ENCODE data around the gene CD101. TPM values are rescaled to one million over a fixed set of nuclear protein-coding genes. Genes with fewer than 3 reads are reported as not detected.
"Not testable (repeated sequence)": the region's sequence is repeated elsewhere in the genome, so short reads cannot be mapped to it uniquely, and the experiment has no call there.

CD101 gene
- total RNA-seq, 4 donors from 2014 or later = under 0.01 to 2.9 (median 0.59) TPM; not detected in 1

DNA sequence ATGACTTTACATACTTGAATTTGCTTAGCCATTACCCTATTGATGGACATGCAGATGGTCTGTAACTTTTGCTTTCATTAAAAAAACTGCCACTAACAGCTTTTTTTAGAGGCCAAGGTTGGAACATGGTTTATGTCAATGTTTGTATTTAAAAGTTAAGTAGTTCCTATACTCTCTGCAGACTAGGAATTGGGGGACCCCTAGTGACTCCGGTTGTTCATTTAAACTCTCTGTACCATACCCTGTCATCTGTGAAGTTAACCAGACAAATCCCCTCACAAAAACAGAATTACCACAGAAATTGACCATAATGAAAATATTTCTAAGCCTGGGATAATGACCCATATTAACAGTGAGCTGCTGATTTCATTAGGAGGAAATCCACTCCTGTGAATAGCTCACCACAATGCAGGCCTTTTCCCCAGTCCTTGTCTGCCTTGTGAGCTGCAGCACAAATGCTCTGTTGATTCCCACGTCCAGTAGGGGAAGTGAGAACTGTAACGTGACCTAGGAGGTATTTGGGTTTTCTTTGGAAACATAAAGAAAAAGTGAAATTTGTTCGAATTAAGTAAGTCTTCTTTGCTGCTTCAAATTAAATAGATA is 30.2 kb upstream of the CD101 start:
- Histone ChIP-seq H3K4me1 (no peaks in the 10 kb centered on the region), H3K27ac (no peak overlapping the region), H3K27me3 (no peaks in the 10 kb centered on the region), H3K9me3 (no peaks in the 10 kb centered on the region), H3K36me3 (peaks cover 0 to 9% (median 0%) of the 10 kb centered on the region in 3 donors), H3K4me3 (no peak overlapping the region)
- TF ChIP-seq POLR2A (IDR thresholded peaks at IDR 0.05) (no peak), EP300 (IDR thresholded peaks at IDR 0.05) (no peak)
- TF ChIP-seq, protein P1, sequence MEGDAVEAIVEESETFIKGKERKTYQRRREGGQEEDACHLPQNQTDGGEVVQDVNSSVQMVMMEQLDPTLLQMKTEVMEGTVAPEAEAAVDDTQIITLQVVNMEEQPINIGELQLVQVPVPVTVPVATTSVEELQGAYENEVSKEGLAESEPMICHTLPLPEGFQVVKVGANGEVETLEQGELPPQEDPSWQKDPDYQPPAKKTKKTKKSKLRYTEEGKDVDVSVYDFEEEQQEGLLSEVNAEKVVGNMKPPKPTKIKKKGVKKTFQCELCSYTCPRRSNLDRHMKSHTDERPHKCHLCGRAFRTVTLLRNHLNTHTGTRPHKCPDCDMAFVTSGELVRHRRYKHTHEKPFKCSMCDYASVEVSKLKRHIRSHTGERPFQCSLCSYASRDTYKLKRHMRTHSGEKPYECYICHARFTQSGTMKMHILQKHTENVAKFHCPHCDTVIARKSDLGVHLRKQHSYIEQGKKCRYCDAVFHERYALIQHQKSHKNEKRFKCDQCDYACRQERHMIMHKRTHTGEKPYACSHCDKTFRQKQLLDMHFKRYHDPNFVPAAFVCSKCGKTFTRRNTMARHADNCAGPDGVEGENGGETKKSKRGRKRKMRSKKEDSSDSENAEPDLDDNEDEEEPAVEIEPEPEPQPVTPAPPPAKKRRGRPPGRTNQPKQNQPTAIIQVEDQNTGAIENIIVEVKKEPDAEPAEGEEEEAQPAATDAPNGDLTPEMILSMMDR (IDR thresholded peaks at IDR 0.05) = no peak
- DNase-seq (ENCODE audit: low spot score in 2 of 2) = no peak
- WGBS, 2 donors = 48 to 52% methylated on average over 4 of the region's 4 CpGs

GRCh38 chr1:116971965-116972673 is 29.4 kb upstream of the CD101 start:
- 73 to 76% methylated on average over 6 of the region's 6 CpGs for WGBS, 2 donors
- no peaks in the 10 kb centered on the region for H3K4me1 ChIP-seq
- DNase-seq (ENCODE audit: low spot score in 2 of 2) = no peak
- TF ChIP-seq, protein P1 (IDR thresholded peaks at IDR 0.05) = no peak
- TF ChIP-seq EP300 (IDR thresholded peaks at IDR 0.05) (no peak), POLR2A (IDR thresholded peaks at IDR 0.05) (no peak)
- H3K36me3 ChIP-seq = peaks cover 0 to 9% (median 0%) of the 10 kb centered on the region in 3 donors
- no peaks in the 10 kb centered on the region for H3K27me3 ChIP-seq
- no peaks in the 10 kb centered on the region for H3K9me3 ChIP-seq
- no peak overlapping the region for H3K27ac ChIP-seq
- no peak overlapping the region for H3K4me3 ChIP-seq

DNA sequence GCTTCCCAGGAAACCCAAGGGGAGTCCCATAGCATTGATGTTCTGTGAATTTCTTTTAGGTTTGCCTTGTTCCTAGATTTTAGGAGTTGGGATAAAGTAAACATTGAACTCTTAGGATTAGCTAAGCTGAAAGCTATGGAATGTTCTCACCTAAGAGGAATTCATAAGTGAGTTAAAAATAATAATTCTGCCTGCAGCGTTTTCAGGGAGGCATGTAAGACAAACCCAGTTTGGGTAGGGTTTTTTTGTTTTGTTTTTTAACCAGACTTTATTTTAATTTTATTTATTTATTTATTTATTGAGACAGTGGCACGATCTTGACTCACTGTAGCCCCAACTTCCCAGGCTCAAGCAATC is 28.9 kb upstream of the CD101 start:
- TF ChIP-seq POLR2A (IDR thresholded peaks at IDR 0.05) (no peak), EP300 (IDR thresholded peaks at IDR 0.05) (no peak)
- TF ChIP-seq, protein P1 (IDR thresholded peaks at IDR 0.05) = no peak
- no peak overlapping the region for H3K4me3 ChIP-seq
- 61 to 66% methylated on average over 2 of the region's 2 CpGs for WGBS, 2 donors
- H3K9me3 ChIP-seq = no peaks in the 10 kb centered on the region
- no peak for DNase-seq (ENCODE audit: low spot score in 2 of 2)
- no peak overlapping the region for H3K27ac ChIP-seq
- H3K27me3 ChIP-seq = no peaks in the 10 kb centered on the region
- no peaks in the 10 kb centered on the region for H3K4me1 ChIP-seq
- peaks cover 0 to 9% (median 0%) of the 10 kb centered on the region in 3 donors for H3K36me3 ChIP-seq

DNA sequence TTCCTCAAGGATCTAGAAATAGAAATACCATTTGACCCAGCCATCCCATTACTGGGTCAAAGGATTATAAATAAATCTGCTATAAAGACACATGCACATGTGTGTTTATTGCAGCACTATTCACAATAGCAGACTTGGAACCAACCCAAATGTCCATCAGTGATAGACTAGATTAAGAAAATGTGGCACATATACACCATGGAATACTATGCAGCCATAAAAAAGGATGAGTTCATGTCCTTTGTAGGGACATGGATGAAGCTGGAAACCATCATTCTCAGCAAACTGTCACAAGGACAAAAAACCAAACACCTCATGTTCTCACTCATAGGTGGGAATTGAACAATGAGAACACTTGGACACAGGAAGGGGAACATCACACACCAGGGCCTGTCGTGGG is 21.3 kb upstream of the CD101 start:
- H3K4me1 ChIP-seq; H3K36me3 ChIP-seq; DNase-seq (ENCODE audit: low spot score in 2 of 2); H3K27me3 ChIP-seq; H3K27ac ChIP-seq; H3K9me3 ChIP-seq; H3K4me3 ChIP-seq: not testable (repeated sequence)
- 91 to 100% methylated on average over 1 of the region's 1 CpG for WGBS, 2 donors

GRCh38 chr1:116981521-116982037 is 20.0 kb upstream of the CD101 start:
- Histone ChIP-seq H3K4me1 (peaks cover 0 to 5% (median 0%) of the 10 kb centered on the region in 4 donors), H3K4me3 (no peak overlapping the region), H3K9me3 (no peaks in the 10 kb centered on the region), H3K27ac (no peak overlapping the region), H3K27me3 (no peaks in the 10 kb centered on the region), H3K36me3 (no peaks in the 10 kb centered on the region)
- no peak for DNase-seq (ENCODE audit: low spot score in 2 of 2)
- 90 to 96% methylated on average over 2 of the region's 2 CpGs for WGBS, 2 donors
- TF ChIP-seq EP300 (IDR thresholded peaks at IDR 0.05) (no peak), POLR2A (IDR thresholded peaks at IDR 0.05) (no peak)
- TF ChIP-seq, protein P1 (IDR thresholded peaks at IDR 0.05) = no peak
